Activated gamma-delta T cell treated with Interleukin-2 at 50 U/mL for 16 hours (primary cell): ENCODE measurements around the gene CDK5R2.

Experiments
- DNase-seq: peaks from one replicate; pipeline ENCODE4 v3.0.0-alpha.2; 2020

Gene CDK5R2

DNA sequence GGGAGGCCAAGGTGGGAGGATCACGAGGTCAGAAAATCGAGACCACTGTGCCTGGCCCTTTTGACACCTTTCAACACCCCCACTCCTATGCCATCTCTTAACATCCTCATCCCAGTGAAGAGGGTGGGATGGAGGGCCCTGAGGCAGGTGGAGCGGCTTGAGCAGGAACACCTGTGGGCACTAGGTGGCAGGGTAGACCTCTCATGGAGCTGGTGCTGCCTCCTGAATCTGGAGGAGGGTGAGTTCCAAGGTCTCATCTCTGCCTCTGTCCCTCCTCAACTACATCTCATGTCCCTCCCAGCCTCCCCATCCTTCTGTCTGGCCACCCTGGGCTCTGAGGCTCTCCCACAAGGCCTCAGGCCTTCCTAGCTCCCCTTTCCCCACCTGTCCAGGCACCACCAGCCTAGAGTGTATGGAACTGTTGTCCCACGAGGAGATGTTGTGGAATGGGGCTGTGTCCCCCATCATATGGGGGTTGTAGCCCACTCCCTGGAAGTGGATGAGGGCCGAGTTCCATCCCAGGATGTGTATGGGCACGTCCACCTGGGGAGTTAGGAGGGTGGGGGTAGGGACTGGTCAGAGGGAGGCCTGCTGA is 50.8 kb downstream of the CDK5R2 start:
- DNase-seq, result no peak

DNA sequence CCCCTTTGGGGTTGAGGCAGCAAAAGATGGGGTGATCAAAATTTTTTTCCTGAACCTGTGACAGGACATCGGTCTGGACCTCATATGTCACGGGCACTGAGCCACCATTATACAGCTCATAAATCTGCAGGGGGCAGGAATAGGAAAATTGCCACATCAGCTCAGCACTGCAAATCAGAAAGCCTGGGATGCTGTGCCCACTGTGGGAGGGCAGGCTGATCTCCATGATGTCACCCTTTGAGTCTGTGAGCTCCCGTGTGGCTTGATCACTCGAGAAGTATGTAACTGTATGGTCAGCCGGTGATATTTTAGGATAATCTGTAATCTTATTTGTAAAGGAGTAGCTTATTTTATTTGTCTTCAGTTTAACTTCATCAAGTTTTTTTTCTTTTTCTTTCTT is 51.4 kb downstream of the CDK5R2 start:
- no peak for DNase-seq
